Adrenal gland (tissue), 12 donors: ENCODE results near the gene GATA5. TPM values are rescaled to one million over a fixed set of nuclear protein-coding genes. Genes with fewer than 3 reads are reported as not detected.

Experiments
- DNase-seq, 7 donors: peaks; one replicate each; pipeline ENCODE4 v3.0.0-alpha.2; 2019 to 2020
- H3K27ac ChIP-seq, 5 donors: fragments of 200-600 bp; sonication (generic) in 4 of 5; 1 replicate in 3 of 5; 2 replicates in 2 of 5; pipeline versions ENCODE4 v1.5.1 to v1.8.0; 2016 to 2020; ENCODE audit warnings: mild to moderate bottlenecking in 1 of 5
- H3K27me3 ChIP-seq: fragments of 200-600 bp; 2 replicates; pipeline ENCODE4 v1.8.0; 2021
- H3K36me3 ChIP-seq, 2 donors: fragments of 200-600 bp; replicated peaks in 1 of 2; 1 replicate in 1 of 2; 2 replicates in 1 of 2; pipeline versions ENCODE4 v1.5.1 to v1.8.0; 2018 to 2022
- H3K4me1 ChIP-seq, 2 donors: fragments of 200-600 bp; replicated peaks in 1 of 2; 1 replicate in 1 of 2; 2 replicates in 1 of 2; pipeline versions ENCODE4 v1.5.1 to v1.8.0; 2018 to 2021
- H3K4me3 ChIP-seq, 4 donors: fragments of 200-600 bp; sonication (generic) in 3 of 4; one replicate each; pipeline ENCODE4 v1.5.1; 2016 to 2018
- H3K9me3 ChIP-seq, 3 donors: fragments of 200-600 bp; sonication (generic) in 1 of 3; replicated peaks in 1 of 3; 1 replicate in 2 of 3; 2 replicates in 1 of 3; pipeline versions ENCODE4 v1.5.1 to v1.8.0; 2016 to 2021
- POLR2A ChIP-seq, 2 donors: fragments of 450-650 bp; IDR thresholded peaks; one replicate each; pipeline ENCODE4 v1.6.1; 2017; ENCODE audit warnings: antibody characterized with exemption in 2 of 2, mild to moderate bottlenecking in 2 of 2, moderate library complexity in 1 of 2
- WGBS, 4 donors: extraction: QIAGEN DNeasy Blood & Tissue Kit in 2 of 4; methylation state at CpG; one replicate each; pipeline versions ENCODE4 v1.1.5 to v1.1.7; 2013 to 2017; 5-methylcytosine and 5-hydroxymethylcytosine counted together
- intact Hi-C, 2 donors: fragments of 100-400 bp; cut with DNase I; formaldehyde crosslinking; loops; one replicate each; pipeline versions ENCODE4 v1.14.1 to v1.15.0; 2022 to 2023
- polyA plus RNA-seq, 3 donors: library from polyadenylated mRNA; stranded (reverse); fragments of 200-250 nt in 2 of 3; fragments of 350-450 nt in 1 of 3; fragmentation: Illumina TruSeq in 1 of 3; extraction: RNeasy Lipid Tissue Mini Kit (QIAGEN cat#74804) in 1 of 3; gene quantifications; one replicate each; pipeline ENCODE4 v1.2.3, GENCODE V29; 2013 to 2014
- total RNA-seq, 9 donors: library from RNA; depleted of rRNA in 4 of 9; stranded (reverse); fragments of >200 nt in 4 of 9; fragments of 120-200 nt in 1 of 9; fragmentation: NEBNext Ultra II Directional in 1 of 9; extraction: Animal tissue kit (Norgen Biotek cat#: 25700) in 1 of 9; gene quantifications; one replicate each; pipeline versions ENCODE4 v1.1.0 to v1.2.4, GENCODE V29; 2013 to 2023
- TF ChIP-seq, protein P1 (sequence below), 6 experiments: fragments of 450-650 bp in 4 of 6; fragments of 200-600 bp in 2 of 6; sonication (generic) in 1 of 6; IDR thresholded peaks; 1 replicate in 5 of 6; 2 replicates in 1 of 6; pipeline versions ENCODE4 v1.5.1 to v1.8.0; 2016 to 2021; ENCODE audit warnings: antibody characterized with exemption in 6 of 6, mild to moderate bottlenecking in 2 of 6, moderate library complexity in 1 of 6
- donor health status: healthy with polysubstance abuse.
- donor health status: Bipolar disorder and iron deficiency.
- donor health status: DM: yes; HTN: yes; CAD: no.
- donor health status: DM: no; HTN: no; CAD: no.
- donor health status: DM: no; HTN: no; CAD: no.
- donor health status: DM: yes; HTN: yes; CAD: no.

The GATA5 gene
- total and polyA plus RNA-seq, 12 donors, result 0.67 to 12.0 (median 5.7) TPM

DNA sequence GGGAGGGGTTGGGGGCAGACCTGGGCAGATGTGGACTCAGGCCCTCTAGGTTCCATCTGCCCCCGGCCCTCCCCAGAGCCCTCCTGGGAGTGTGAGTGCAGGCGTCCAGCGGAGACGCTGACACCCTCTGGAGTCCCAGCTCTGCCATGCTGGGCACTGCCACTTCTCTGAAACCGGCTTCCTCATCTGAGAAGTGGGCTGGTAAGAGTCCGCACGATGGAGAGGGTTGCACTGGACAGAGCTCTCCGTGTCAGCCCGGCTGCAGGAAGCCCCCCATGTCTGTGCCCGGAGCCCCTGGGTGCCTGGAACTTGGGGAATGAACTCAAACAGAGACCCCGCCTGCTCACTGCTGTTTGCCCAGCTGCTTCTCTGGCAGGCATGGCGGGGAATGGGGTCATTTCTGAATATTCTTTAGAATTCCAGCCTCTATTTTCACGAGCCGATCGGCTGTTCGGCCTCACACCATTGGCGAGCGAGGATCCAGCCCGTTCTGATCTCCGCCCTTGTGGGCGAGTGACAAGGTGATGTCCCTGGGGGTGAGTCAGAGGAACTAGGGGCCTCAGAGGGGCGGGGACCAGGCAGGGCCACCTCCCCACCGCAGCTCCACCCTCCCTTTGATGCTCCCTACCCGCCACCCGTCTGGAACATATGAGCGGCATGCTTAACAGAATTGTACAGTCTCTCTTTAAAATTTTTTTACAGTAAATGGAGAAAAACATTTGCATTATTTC is 47.8 kb upstream of the GATA5 start:
- H3K4me1 ChIP-seq, result no peaks in the 10 kb centered on the region
- H3K9me3 ChIP-seq, result no peaks in the 10 kb centered on the region
- intact Hi-C loops, result no loop called here
- WGBS, 4 donors, result 53 to 63% (median 61%) methylated on average over 22 to 26 of the region's 26 CpGs
- H3K27me3 ChIP-seq, result peaks cover 21% of the 10 kb centered on the region
- H3K36me3 ChIP-seq, result no peaks in the 10 kb centered on the region
- H3K4me3 ChIP-seq, result no peak overlapping the region
- DNase-seq, result no peak
- H3K27ac ChIP-seq, result no peak overlapping the region
- TF ChIP-seq POLR2A (IDR thresholded peaks at IDR 0.05), result no peak
- TF ChIP-seq, protein P1, sequence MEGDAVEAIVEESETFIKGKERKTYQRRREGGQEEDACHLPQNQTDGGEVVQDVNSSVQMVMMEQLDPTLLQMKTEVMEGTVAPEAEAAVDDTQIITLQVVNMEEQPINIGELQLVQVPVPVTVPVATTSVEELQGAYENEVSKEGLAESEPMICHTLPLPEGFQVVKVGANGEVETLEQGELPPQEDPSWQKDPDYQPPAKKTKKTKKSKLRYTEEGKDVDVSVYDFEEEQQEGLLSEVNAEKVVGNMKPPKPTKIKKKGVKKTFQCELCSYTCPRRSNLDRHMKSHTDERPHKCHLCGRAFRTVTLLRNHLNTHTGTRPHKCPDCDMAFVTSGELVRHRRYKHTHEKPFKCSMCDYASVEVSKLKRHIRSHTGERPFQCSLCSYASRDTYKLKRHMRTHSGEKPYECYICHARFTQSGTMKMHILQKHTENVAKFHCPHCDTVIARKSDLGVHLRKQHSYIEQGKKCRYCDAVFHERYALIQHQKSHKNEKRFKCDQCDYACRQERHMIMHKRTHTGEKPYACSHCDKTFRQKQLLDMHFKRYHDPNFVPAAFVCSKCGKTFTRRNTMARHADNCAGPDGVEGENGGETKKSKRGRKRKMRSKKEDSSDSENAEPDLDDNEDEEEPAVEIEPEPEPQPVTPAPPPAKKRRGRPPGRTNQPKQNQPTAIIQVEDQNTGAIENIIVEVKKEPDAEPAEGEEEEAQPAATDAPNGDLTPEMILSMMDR (IDR thresholded peaks at IDR 0.05), result no peak

DNA sequence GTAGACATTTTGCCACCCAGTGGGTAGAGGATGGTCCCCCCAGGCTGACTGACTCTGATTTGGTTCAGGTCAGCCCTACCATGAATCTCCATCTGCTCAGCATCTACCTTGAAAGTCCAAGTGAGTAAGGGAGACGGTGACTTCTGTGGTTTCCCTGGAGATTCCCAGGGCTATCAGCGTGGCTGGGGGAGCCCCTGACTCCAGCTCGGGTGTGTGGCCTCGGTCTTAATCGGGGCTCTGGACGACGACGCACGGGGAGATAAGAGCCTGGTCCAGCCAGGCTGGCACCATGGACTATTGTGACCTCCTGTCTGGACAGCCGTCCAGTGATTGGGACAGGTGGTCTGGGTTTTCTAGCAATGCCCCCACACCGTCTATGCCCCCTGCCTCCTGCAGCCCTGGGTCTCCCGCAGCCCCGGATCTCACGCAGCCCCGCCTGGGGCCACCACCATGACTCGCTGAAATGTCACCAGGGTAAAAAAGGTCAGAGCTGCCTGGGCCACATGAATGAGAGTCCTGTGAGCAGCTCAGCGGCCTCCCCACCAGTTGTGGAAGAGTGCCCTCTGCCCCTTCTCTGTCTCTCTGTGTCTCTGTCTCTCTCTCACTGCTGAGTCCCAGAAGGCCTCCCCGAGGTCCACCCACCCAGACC is 47.1 kb upstream of the GATA5 start:
- intact Hi-C loops, result no loop called here
- TF ChIP-seq POLR2A (IDR thresholded peaks at IDR 0.05), result no peak
- TF ChIP-seq, protein P1 (IDR thresholded peaks at IDR 0.05), result no peak
- Histone ChIP-seq H3K4me1 (no peaks in the 10 kb centered on the region), H3K4me3 (no peak overlapping the region), H3K9me3 (no peaks in the 10 kb centered on the region), H3K27ac (no peak overlapping the region), H3K27me3 (peaks cover 25% of the 10 kb centered on the region), H3K36me3 (no peaks in the 10 kb centered on the region)
- DNase-seq, result no peak
- 53 to 63% (median 58%) methylated on average over 11 to 18 of the region's 18 CpGs for WGBS, 4 donors

DNA sequence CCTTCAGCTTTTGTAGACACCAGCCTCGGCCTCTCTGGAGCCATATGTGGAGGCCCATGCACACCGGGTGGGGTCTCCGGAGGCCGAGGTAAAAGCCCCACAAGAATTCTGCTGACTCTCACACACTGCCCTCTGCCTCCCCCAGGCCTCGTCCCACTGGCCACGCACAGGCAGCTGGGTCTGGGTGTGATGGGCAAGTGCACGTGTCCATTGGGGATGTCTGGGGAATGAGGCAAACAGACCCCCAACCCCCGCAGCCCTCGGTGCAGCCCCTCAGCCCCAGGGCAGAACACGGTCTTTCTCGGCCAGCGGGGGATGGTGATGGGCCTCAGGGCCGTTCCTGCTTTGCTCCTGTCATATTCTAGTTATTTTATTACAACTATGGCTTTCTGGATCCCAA is 44.0 kb upstream of the GATA5 start:
- intact Hi-C loops, result no loop called here
- Histone ChIP-seq H3K27ac (no peak overlapping the region), H3K4me1 (no peaks in the 10 kb centered on the region), H3K9me3 (no peaks in the 10 kb centered on the region), H3K4me3 (no peak overlapping the region), H3K36me3 (no peaks in the 10 kb centered on the region), H3K27me3 (peaks cover 19% of the 10 kb centered on the region)
- TF ChIP-seq, protein P1 (IDR thresholded peaks at IDR 0.05), result no peak
- no peak for TF ChIP-seq POLR2A (IDR thresholded peaks at IDR 0.05)
- no peak for DNase-seq
- 69 to 73% (median 71%) methylated on average over 8 to 13 of the region's 13 CpGs for WGBS, 4 donors

DNA sequence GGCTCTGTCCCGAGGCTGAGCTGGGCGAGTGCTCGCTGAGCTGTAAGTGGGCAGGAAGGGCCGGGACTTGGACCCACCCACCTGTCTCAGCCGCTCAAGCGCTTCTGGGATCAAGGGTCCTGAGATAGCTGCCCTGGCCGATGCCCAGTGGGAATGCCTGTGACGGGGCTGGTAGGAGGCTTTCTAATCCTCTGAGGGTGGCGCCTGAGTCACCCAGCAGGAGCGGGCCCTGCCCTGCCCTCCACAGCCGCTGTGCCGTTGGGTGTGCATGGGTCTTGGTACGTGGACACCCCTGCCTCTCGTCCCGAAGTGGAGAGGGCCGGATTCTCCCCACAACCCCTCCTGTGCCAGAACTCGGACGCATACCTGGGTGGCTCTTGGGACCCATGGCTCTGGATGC is 43.1 kb upstream of the GATA5 start:
- no peak overlapping the region for H3K27ac ChIP-seq
- intact Hi-C loops, result no loop called here
- 70 to 95% (median 84%) methylated on average over 2 to 18 of the region's 18 CpGs for WGBS, 4 donors
- no peaks in the 10 kb centered on the region for H3K4me1 ChIP-seq
- H3K9me3 ChIP-seq, result no peaks in the 10 kb centered on the region
- no peaks in the 10 kb centered on the region for H3K36me3 ChIP-seq
- H3K27me3 ChIP-seq, result peaks cover 17% of the 10 kb centered on the region
- TF ChIP-seq, protein P1 (IDR thresholded peaks at IDR 0.05), result no peak
- no peak for TF ChIP-seq POLR2A (IDR thresholded peaks at IDR 0.05)
- H3K4me3 ChIP-seq, result no peak overlapping the region
- DNase-seq, result no peak
